Testis (tissue), 2 donors: ENCODE data around the gene BID.

Experiments used
- POLR2A ChIP-seq: fragments of 450-650 bp; IDR thresholded peaks from one replicate; pipeline ENCODE4 v1.6.1; 2017; ENCODE audit warnings: antibody characterized with exemption, mild to moderate bottlenecking, moderate library complexity
- TF ChIP-seq, protein P1 (sequence below), 3 experiments: fragments of 450-650 bp in 2 of 3; fragments of 200-600 bp in 1 of 3; sonication (generic) in 1 of 3; IDR thresholded peaks; one replicate each; pipeline ENCODE4 v1.5.1; 2016 to 2019; ENCODE audit warnings: antibody characterized with exemption in 3 of 3, mild to moderate bottlenecking in 2 of 3, moderate library complexity in 1 of 3

DNA sequence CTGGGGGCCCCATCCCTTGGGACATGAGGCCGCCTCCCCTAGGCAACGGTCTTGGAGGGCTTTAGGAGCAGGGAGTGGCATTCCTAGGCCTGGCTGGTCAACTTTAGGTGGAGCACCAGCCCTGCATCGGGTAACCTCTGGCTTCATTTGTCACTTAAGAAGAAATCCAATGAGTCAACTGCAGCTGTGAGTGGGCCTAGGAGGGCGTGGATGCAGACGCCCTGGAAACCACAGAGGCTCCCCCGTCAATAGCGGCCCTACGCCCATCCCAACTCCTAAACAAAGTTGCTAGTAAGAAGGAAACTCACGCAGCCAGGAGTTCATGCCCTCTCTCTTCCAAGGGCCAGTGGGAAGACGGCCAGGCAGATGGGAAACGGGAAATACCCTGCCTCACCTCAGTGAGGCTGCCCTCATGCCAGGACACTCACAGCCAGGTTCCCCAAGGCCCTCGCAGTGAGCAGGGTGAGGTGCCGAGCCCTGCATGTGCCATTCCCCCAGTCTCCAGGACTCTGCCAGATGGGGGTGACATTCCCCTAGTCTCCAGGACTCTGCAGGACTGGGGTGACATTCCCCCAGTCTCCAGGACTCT, 20.8 kb downstream of the BID start:
- TF ChIP-seq, protein P1, sequence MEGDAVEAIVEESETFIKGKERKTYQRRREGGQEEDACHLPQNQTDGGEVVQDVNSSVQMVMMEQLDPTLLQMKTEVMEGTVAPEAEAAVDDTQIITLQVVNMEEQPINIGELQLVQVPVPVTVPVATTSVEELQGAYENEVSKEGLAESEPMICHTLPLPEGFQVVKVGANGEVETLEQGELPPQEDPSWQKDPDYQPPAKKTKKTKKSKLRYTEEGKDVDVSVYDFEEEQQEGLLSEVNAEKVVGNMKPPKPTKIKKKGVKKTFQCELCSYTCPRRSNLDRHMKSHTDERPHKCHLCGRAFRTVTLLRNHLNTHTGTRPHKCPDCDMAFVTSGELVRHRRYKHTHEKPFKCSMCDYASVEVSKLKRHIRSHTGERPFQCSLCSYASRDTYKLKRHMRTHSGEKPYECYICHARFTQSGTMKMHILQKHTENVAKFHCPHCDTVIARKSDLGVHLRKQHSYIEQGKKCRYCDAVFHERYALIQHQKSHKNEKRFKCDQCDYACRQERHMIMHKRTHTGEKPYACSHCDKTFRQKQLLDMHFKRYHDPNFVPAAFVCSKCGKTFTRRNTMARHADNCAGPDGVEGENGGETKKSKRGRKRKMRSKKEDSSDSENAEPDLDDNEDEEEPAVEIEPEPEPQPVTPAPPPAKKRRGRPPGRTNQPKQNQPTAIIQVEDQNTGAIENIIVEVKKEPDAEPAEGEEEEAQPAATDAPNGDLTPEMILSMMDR (IDR thresholded peaks at IDR 0.05) = no peak
- no peak for TF ChIP-seq POLR2A
